Heart right ventricle (tissue), 12 donors: ENCODE measurements around the gene IAPP. TPM values are rescaled to one million over a fixed set of nuclear protein-coding genes. Genes with fewer than 3 reads are reported as not detected.

ENCODE experiments used
- polyA plus RNA-seq, 2 donors: library from polyadenylated mRNA; stranded (reverse); fragments of 200-250 nt; gene quantifications; one replicate each; pipeline ENCODE4 v1.2.3, GENCODE V29; 2013
- total RNA-seq, 10 donors: library from RNA; stranded (reverse); fragmentation: NEBNext Ultra II Directional in 3 of 10; extraction: Animal tissue kit (Norgen Biotek cat#: 25700) in 3 of 10; gene quantifications; one replicate each; pipeline versions ENCODE4 v1.2.1 to v1.2.4, GENCODE V29; 2021 to 2023
- donor health status: ischemic (EF 13 %, LVEDD 7.1; RV severe dilation, severe dysfunction).
- donor health status: healthy with polysubstance abuse.
- donor health status: DM: no; HTN: yes; CAD: no.
- donor health status: DM: no; HTN: no; CAD: no.
- donor health status: ischemic (EF 25% LVEDD 6.9; RV normal size, moderate dysfunction).
- donor health status: ischemic (EF 25% LVEDD 5.7; RV mildly dilated, moderate dysfunction).
- donor health status: healthy.
- donor health status: nonischemic (EF 11% LVEDD 7.7; RV severe dilation, severe dysfunction).
- donor health status: DM: yes; HTN: yes; CAD: no.
- donor health status: PGD.
- donor health status: ischemic (EF 29% LVEDD 5.4; RV normal size, mild dysfunction).
- donor health status: nonischemic (EF 23%, LVEDD 6.1; RV moderate dilation, normal function).

IAPP gene
- total and polyA plus RNA-seq, 12 donors: 0.09 TPM; not detected in 11

Other genes starting within 250 kb of the IAPP start
- gene SLCO1B1, start 241.7 kb upstream of the IAPP start, total RNA-seq: under 1 TPM in 1 of 10 donors, not detected in 9; 0.28 TPM
- not detected for gene SLCO1B1, start 241.7 kb upstream of the IAPP start, polyA plus RNA-seq
- not detected for gene SLCO1A2, start 38.0 kb upstream of the IAPP start, total RNA-seq
- not detected for gene SLCO1A2, start 38.0 kb upstream of the IAPP start, polyA plus RNA-seq
- 10 to 100 TPM; 15.5 to 22.8 (median 18.9) TPM for gene PYROXD1, start 64.8 kb downstream of the IAPP start, total RNA-seq
- gene PYROXD1, start 64.8 kb downstream of the IAPP start, polyA plus RNA-seq: 10 to 100 TPM in 1 of 2 donors, 1 to 10 TPM in 1; 9.9 to 10.5 TPM
- gene RECQL, start 128.7 kb downstream of the IAPP start, total RNA-seq: 10 to 100 TPM; 18.4 to 40.5 (median 24.6) TPM
- gene RECQL, start 128.7 kb downstream of the IAPP start, polyA plus RNA-seq: 10 to 100 TPM; 11.2 to 14.3 TPM
- 10 to 100 TPM; 12.0 to 25.4 (median 18.8) TPM for gene GOLT1B, start 128.9 kb downstream of the IAPP start, total RNA-seq
- 10 to 100 TPM; 16.0 to 24.2 TPM for gene GOLT1B, start 128.9 kb downstream of the IAPP start, polyA plus RNA-seq
- 10 to 100 TPM; 10.1 to 21.5 (median 16.3) TPM for gene SPX, start 153.4 kb downstream of the IAPP start, total RNA-seq
- gene SPX, start 153.4 kb downstream of the IAPP start, polyA plus RNA-seq: 10 to 100 TPM in 1 of 2 donors, 1 to 10 TPM in 1; 1.7 to 11.2 TPM
- gene GYS2, start 231.9 kb downstream of the IAPP start, total RNA-seq: under 1 TPM in 4 of 10 donors, not detected in 6; 0.09 to 0.37 (median 0.25) TPM
- under 1 TPM in 1 of 2 donors, not detected in 1; 0.15 TPM for gene GYS2, start 231.9 kb downstream of the IAPP start, polyA plus RNA-seq